ENCODE measurements around the gene ENTPD8. TPM values are rescaled to one million over a fixed set of nuclear protein-coding genes. Genes with fewer than 3 reads are reported as not detected.
"Not testable (repeated sequence)": the region's sequence is repeated elsewhere in the genome, so short reads cannot be mapped to it uniquely, and the experiment has no call there.

Gene ENTPD8
- total RNA-seq, 6 donors from 2014 or later = 0.15 to 0.17 TPM; not detected in 4

- TF ChIP-seq POLR2A (IDR thresholded peaks at IDR 0.05) = no peak
- no peak for TF ChIP-seq POLR2AphosphoS5 (IDR thresholded peaks at IDR 0.05)
- no peak for TF ChIP-seq EP300 (IDR thresholded peaks at IDR 0.05)
- no peak for TF ChIP-seq CTCF (IDR thresholded peaks at IDR 0.05)
Observed at GRCh38 chr9:137474271-137474670, 33.1 kb upstream of the ENTPD8 start.

GRCh38 chr9:137470785-137471184, 29.6 kb upstream of the ENTPD8 start:
- TF ChIP-seq POLR2AphosphoS5 (IDR thresholded peaks at IDR 0.05) (no peak), CTCF (IDR thresholded peaks at IDR 0.05) (no peak), POLR2A (IDR thresholded peaks at IDR 0.05) (no peak)
- no peak overlapping the region for H3K27ac ChIP-seq
- DNase-seq = peak in 1 of 2 donors; percentile 17
- H3K4me3 ChIP-seq = no peak overlapping the region
- WGBS, 2 donors = 62 to 63% methylated on average over 7 of the region's 7 CpGs
- H3K4me1 ChIP-seq = no peaks in the 10 kb centered on the region
- peaks cover 3 to 9% (median 9%) of the 10 kb centered on the region in 4 donors for H3K9me3 ChIP-seq
- ATAC-seq (ENCODE audit: low FRiP score in 2 of 2) = no peak
- H3K36me3 ChIP-seq = no peaks in the 10 kb centered on the region
- H3K27me3 ChIP-seq = no peaks in the 10 kb centered on the region

More at GRCh38 chr9:137474271-137474670, 33.1 kb upstream of the ENTPD8 start:
- H3K27me3 ChIP-seq = no peaks in the 10 kb centered on the region
- WGBS, 2 donors = 92 to 95% methylated on average over 18 of the region's 18 CpGs
- H3K27ac ChIP-seq = no peak overlapping the region
- DNase-seq (peak in 1 of 2 donors; percentile 49), ATAC-seq (ENCODE audit: low FRiP score in 2 of 2) (no peak)
- no peaks in the 10 kb centered on the region for H3K36me3 ChIP-seq
- H3K9me3 ChIP-seq = peaks cover 7 to 17% (median 10%) of the 10 kb centered on the region in 4 donors
- no peak overlapping the region for H3K4me3 ChIP-seq
- no peaks in the 10 kb centered on the region for H3K4me1 ChIP-seq

GRCh38 chr9:137467896-137468295, 26.7 kb upstream of the ENTPD8 start:
- no peaks in the 10 kb centered on the region for H3K27me3 ChIP-seq
- no peak overlapping the region for H3K4me3 ChIP-seq
- 99 to 100% methylated on average over 7 of the region's 7 CpGs for WGBS, 2 donors
- H3K27ac ChIP-seq = no peak overlapping the region
- ATAC-seq (ENCODE audit: low FRiP score in 2 of 2) = no peak
- no peaks in the 10 kb centered on the region for H3K9me3 ChIP-seq
- peak in 1 of 2 donors; percentile 35 for DNase-seq
- no peaks in the 10 kb centered on the region for H3K36me3 ChIP-seq
- no peaks in the 10 kb centered on the region for H3K4me1 ChIP-seq
- no peak for TF ChIP-seq POLR2A (IDR thresholded peaks at IDR 0.05)
- no peak for TF ChIP-seq EP300 (IDR thresholded peaks at IDR 0.05)

GRCh38 chr9:137467161-137467581, 26.0 kb upstream of the ENTPD8 start:
- no peak overlapping the region for H3K27ac ChIP-seq
- TF ChIP-seq POLR2AphosphoS5 (IDR thresholded peaks at IDR 0.05) = no peak
- H3K4me1 ChIP-seq = peaks cover 0 to 1% (median 0%) of the 10 kb centered on the region in 4 donors
- 91 to 100% methylated on average over 1 to 16 of the region's 16 CpGs for WGBS, 2 donors
- peak in 1 of 2 donors; percentile 61 for DNase-seq
- no peaks in the 10 kb centered on the region for H3K9me3 ChIP-seq
- H3K36me3 ChIP-seq = no peaks in the 10 kb centered on the region
- no peaks in the 10 kb centered on the region for H3K27me3 ChIP-seq
- no peak for ATAC-seq (ENCODE audit: low FRiP score in 2 of 2)
- no peak overlapping the region for H3K4me3 ChIP-seq

- 86 to 89% methylated on average over 35 of the region's 35 CpGs for WGBS, 2 donors
- DNase-seq = peak in 1 of 2 donors; percentile 58
Observed at GRCh38 chr9:137466389-137467085, 25.4 kb upstream of the ENTPD8 start.

GRCh38 chr9:137465720-137466388, 24.7 kb upstream of the ENTPD8 start:
- Histone ChIP-seq H3K27me3 (no peaks in the 10 kb centered on the region), H3K4me1 (peaks cover 0 to 14% (median 2%) of the 10 kb centered on the region in 4 donors), H3K27ac (no peak overlapping the region), H3K9me3 (no peaks in the 10 kb centered on the region), H3K36me3 (no peaks in the 10 kb centered on the region), H3K4me3 (no peak overlapping the region)
- DNase-seq = peak in 1 of 2 donors; percentile 53
- ATAC-seq (ENCODE audit: low FRiP score in 2 of 2) = no peak
- 86 to 91% methylated on average over 22 to 23 of the region's 23 CpGs for WGBS, 2 donors
- TF ChIP-seq POLR2AphosphoS5 (IDR thresholded peaks at IDR 0.05) (no peak), CTCF (IDR thresholded peaks at IDR 0.05) (no peak), EP300 (IDR thresholded peaks at IDR 0.05) (no peak), POLR2A (IDR thresholded peaks at IDR 0.05) (no peak)

More at GRCh38 chr9:137466389-137467085, 25.4 kb upstream of the ENTPD8 start:
- H3K9me3 ChIP-seq; ATAC-seq (ENCODE audit: low FRiP score in 2 of 2); H3K27ac ChIP-seq; H3K4me3 ChIP-seq; H3K27me3 ChIP-seq; H3K4me1 ChIP-seq; H3K36me3 ChIP-seq: not testable (repeated sequence)
